HG03039 (cell line): ENCODE measurements around the gene ABHD5.
A peak's percentile ranks its signal among the peaks of the same experiment; 100 is the strongest.

ENCODE experiments used
- ATAC-seq: cut with Tn5 transposase; IDR thresholded peaks from one replicate; pipeline ENCODE4 v1.9.1; 2021; ENCODE audit warnings: mild to moderate bottlenecking, moderate library complexity; ENCODE audit not compliant: unreplicated experiment

The ABHD5 gene

GRCh38 chr3:43684944-43685343, 5.8 kb upstream of the ABHD5 start:
- ATAC-seq, result no peak

DNA sequence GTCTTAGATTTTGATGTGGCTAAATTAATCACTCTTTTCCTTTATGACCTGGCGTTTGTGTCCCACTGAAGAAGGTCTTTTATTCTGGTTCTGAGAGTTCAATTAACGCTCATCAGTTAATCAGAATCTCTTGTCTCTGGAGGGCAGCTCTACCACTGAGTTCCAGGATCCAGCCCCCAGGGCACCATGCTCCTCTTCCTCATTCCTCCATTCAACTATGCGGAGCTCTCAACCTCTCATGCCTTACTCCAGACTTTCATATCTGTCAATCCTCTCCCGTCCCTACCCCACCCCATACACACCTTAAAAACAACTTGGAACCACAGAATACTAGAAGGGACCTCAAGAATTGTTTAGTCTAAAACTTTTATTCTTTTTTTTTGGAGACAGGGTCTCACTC, 4.8 kb upstream of the ABHD5 start:
- no peak for ATAC-seq

- no peak for ATAC-seq
These were observed 4.4 kb upstream of the ABHD5 start for GRCh38 chr3:43686333-43686699.

GRCh38 chr3:43686700-43687498, 3.8 kb upstream of the ABHD5 start:
- no peak for ATAC-seq

DNA sequence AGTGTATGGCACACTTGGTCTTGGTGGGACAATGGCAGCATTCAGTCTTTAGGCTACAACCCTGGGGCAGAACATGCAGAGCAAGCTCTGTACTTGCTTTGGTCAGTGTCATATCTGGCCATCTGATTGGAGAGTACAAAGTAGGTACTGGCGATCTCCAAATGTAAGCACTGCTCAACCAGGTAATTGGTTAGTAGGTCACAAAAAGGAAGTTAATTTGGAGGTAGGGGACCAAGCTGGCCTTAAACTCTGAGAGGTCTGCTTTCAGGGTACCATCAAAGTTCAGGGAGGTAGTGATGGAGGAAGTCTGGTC, 3.3 kb upstream of the ABHD5 start:
- ATAC-seq, result no peak

DNA sequence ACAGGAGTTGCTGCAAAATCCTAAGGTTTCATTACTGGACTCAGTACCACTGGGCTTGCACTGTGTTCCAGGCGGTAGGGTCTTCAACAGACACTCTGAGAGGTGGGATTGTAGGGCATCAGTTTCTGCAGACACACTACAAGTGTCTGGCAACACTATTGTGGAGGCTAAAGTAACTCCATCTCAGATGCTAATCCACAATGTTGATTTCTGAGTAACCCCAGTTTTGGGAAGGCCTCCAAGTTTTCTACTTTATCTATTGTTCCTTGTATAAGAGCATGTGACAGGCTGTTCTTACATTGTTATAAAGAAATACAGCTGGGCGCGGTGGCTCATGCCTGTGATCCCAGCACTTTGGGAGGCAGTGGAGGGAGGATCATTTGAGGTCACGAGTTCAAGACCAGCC, 2.5 kb upstream of the ABHD5 start:
- ATAC-seq, result no peak

- no peak for ATAC-seq
These were observed 1.6 kb upstream of the ABHD5 start for GRCh38 chr3:43689166-43689565.

- no peak for ATAC-seq
These were observed 855 bp upstream of the ABHD5 start for GRCh38 chr3:43689766-43690399.

DNA sequence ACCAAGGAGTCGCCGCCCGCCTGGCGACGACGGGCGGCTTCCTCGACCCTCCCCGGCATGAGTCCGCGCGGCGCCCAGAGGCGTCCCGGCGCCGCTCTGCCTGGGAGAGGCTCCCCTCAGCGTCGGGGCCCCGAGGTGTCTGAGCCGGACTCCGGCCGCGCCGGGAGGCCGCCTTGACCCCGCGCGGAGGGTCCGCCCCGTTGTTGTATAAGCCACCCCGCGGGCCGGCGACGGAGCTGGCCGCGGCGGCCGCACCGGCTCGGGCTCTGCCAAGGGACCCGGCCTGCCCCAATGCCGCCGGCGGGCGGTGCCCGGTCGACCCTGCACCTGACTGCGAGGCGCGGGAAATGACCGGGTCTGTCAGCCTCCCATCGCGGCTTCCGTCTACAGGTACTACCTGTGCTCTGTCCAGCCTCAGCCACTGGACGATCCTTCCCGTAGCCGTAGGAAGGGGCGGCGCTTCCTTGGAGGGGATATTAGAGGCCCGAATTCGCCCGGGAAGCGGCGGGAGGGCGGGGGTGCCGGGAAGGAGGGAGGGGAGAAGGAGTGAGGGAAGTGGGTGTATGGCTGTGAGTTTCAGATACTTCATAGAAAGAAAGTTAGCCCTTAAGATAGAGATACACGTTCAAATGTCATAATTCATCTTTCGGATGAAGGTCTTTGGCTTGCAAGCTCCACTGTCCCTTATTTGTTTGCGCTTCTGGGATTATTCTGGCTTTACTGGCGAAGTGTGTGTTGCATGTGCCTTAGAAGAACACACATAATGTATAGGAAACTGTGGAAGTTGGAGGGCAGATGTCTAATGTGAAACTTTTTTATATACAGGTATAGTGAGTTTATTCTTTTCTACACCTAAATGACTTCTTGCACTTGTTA, 620 bp downstream of the ABHD5 start:
- peak; percentile 29 for ATAC-seq

GRCh38 chr3:43692085-43692855, 1.5 kb downstream of the ABHD5 start:
- ATAC-seq, result no peak

DNA sequence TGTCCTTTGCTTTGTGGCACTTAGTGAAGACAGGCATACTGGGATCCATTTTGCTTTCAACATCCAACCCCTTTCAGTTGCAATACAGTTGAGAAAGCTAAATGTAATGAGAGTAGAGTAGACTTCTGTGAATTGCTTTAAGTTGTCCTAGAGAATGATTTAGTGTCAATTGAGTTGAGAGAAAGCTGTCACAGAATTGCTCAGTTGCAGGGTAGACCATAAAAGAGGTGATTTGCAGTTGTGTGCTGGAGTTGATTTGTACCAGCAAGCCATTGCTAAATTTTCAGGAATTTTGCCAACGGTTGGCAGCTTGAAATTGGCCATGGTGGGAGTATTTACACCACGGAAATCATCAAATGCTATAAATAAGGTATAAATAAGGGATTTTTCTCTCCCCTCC, 2.2 kb downstream of the ABHD5 start:
- no peak for ATAC-seq

DNA sequence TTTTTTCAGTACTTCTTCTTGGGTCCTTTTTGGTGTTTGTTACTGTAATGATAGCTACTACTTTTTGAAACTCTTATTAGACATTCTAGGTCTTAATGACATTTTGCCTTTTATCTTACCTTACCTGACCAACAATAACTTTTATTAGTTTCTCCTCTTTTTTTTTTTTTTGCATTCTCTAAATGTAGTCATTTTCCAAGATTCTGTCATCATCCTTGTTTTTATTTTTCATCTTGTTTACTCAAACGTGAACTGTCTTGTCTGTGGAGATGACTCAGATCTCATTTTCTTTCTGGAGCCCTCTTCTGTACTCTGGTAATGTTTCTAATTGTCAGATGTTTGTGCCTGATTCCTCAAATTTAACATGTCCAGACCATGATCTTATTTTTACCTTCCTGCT, 2.9 kb downstream of the ABHD5 start:
- no peak for ATAC-seq

GRCh38 chr3:43695443-43695842, 4.7 kb downstream of the ABHD5 start:
- ATAC-seq, result no peak

- no peak for ATAC-seq
These were observed 5.1 kb downstream of the ABHD5 start for GRCh38 chr3:43695863-43696262.

- no peak for ATAC-seq
These were observed 5.7 kb downstream of the ABHD5 start for GRCh38 chr3:43696441-43696840.

- no peak for ATAC-seq
These were observed 6.1 kb downstream of the ABHD5 start for GRCh38 chr3:43696881-43697280.

DNA sequence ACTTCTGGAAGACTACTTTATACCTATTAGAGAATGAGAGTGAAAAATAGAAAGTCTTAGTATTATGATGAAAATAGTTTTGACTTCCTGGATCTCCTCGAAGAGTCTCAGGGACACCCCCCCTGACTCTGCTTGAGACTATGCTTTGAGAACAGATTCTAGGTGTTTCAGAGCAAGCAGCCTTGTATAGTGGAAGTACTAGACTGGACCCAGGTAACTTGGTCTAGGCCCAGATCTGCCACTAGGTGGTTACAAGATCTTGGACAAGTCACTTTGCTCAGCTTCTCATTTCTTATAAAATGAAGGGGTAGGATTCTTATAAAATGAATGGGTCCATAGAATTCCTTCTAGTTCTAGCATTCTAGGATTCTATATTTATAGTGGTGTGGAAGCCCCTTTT, 9.1 kb downstream of the ABHD5 start:
- no peak for ATAC-seq

GRCh38 chr3:43704697-43705096, 14.0 kb downstream of the ABHD5 start:
- no peak for ATAC-seq

- ATAC-seq, result no peak
These were observed 15.6 kb downstream of the ABHD5 start for GRCh38 chr3:43706342-43706741.

DNA sequence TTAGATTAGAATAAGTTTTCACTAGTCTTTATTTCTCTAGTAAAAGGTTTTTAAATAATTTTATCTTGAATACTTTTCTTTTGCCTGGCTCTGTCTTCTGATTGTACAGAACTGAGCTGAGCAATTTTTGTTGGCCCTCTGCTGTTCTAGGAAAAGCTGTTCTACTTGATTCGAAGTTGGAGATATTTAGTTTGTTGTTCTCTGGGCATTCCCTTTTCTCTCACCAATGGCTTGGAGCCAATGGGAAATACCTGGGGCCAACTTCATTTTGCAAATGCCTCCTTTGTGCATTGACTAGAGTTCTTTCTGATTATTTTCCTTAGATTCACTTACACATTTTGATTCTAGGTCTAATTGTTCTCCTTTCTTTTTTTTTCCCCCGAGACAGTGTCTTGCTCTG, 16.5 kb downstream of the ABHD5 start:
- no peak for ATAC-seq

DNA sequence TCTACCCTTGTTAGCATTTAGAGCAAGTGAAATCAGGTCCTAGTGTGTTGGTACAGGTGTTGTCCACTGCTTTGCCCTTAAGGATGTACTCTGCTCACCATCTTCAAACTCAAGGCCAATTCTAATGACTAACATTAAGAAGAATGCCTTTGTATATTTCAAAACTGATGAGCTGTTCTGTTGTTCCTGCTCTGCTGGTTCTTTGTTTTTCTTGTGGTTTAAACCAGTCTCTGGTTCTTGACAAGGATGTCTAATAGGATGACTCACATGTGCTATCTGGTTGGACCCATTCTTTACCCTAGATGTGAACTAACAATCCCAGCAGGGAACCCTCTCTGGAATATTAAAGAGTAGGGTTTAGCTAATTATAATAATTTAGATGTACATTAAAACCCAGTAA, 17.3 kb downstream of the ABHD5 start:
- no peak for ATAC-seq
